Dedifferentiated amniotic fluid mesenchymal stem cell (primary cell): ENCODE results near the gene CHST4.
"Not testable (repeated sequence)": the region's sequence is repeated elsewhere in the genome, so short reads cannot be mapped to it uniquely, and the experiment has no call there.

Experiments used
- DNase-seq: peaks from one replicate; pipeline ENCODE4 v3.0.0-alpha.2; 2016; ENCODE audit errors: extremely low spot score

Gene CHST4

DNA sequence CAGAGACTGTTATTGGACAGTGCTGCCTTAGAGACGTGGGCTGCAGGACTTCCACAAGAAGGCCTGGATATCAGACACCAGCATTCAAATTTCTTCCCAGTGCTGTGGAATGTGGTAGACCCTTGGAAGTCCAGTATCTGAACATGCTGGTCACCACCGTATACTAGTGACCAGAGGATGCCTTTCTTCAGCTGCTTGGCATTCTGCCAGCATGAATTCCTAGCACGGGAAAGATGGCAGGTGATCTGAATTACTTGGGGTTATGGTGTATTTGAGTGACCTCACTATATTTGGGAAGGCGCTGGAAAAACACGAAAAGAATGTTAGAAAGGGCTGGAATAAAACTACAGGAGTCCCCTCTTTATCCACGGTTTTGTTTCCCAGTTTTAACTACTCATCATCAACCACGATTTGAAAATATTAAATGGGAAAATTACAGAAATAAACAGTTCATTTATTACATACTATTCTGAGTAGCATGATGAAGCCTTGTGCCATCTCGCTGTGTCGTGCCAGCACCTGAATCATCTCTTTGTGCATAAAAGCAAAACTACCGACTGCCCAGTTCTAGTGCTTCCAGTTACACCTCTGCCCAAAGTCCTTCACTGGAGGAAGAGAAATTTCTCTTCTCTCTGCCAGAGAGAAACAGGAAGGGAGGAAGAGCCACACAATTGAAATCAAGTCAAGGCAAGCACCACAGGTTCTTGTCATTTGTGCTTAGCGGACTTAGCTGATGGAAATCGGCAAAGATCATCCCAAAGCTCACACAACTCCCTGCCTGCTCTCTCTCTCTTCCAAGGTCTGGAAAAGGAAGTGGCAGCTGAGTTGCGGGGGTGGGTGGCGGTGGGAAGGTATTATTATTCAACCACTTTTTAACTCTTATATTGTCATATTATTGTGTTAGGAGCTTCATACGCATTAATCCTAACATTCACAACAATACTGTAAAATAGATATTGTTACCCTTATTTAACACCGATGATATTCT is 1.4 kb upstream of the CHST4 start:
- DNase-seq, result no peak

DNA sequence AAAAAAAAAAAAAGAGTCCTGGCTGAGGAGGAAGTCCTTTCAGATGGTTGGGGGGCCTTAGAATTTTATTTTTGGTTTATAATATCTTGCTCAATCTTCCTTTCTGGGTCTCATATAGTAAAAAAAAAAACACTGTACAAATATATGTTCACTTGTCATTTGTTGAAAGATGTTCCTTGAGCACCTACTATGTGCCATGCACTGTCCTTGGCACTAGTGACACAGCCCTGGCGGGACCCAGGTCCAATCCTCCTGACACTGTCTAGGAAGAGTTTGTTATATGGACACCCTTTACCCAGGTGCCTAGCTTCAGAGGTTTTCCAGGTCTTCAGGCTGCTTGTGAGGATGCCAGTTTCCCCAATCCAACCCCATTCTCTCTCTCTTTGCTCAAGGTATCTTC is 2.0 kb downstream of the CHST4 start:
- DNase-seq, result no peak

DNA sequence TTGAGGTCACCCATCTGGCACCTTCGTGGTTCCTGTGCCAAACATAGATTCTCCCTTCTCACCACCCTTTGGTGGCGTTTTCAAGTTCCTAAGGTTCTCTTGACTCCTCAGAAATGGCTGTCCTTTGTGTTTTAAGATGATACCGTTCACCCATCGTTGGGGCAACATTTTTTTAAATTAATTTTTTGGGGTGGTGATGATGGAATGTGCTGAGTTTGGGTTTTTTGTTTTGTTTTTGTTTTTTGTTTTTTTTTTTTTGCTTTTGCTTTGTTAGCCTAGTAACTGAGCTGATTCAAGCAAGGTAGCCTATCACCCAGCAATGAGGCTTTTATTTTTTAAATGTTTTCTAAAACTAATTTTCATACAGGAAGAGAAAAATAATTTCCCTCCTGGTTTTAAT is 2.6 kb downstream of the CHST4 start:
- DNase-seq, result no peak

DNA sequence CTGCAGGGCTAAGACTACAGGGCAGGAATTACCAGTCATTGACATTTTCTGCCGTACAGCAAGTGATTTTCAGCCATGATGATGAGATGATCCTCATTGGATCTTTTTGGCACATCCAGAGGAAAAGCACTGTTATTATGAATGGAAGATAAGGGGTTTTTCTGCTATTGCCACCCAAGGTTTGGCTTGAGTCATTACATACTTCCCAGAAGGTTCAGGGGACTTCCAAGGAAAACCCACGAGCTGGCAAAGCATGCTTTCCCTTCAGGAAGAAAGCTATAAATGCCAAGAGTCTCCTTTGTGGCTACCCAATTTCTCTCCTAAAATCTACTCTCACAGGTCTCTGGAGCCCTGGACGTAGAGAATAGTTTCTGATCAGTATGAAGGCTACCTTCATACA is 6.1 kb downstream of the CHST4 start:
- no peak for DNase-seq

DNA sequence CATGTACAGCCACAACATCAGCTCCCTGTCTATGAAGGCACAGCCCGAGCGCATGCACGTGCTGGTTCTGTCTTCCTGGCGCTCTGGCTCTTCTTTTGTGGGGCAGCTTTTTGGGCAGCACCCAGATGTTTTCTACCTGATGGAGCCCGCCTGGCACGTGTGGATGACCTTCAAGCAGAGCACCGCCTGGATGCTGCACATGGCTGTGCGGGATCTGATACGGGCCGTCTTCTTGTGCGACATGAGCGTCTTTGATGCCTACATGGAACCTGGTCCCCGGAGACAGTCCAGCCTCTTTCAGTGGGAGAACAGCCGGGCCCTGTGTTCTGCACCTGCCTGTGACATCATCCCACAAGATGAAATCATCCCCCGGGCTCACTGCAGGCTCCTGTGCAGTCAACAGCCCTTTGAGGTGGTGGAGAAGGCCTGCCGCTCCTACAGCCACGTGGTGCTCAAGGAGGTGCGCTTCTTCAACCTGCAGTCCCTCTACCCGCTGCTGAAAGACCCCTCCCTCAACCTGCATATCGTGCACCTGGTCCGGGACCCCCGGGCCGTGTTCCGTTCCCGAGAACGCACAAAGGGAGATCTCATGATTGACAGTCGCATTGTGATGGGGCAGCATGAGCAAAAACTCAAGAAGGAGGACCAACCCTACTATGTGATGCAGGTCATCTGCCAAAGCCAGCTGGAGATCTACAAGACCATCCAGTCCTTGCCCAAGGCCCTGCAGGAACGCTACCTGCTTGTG is 10.7 kb downstream of the CHST4 start:
- no peak for DNase-seq

DNA sequence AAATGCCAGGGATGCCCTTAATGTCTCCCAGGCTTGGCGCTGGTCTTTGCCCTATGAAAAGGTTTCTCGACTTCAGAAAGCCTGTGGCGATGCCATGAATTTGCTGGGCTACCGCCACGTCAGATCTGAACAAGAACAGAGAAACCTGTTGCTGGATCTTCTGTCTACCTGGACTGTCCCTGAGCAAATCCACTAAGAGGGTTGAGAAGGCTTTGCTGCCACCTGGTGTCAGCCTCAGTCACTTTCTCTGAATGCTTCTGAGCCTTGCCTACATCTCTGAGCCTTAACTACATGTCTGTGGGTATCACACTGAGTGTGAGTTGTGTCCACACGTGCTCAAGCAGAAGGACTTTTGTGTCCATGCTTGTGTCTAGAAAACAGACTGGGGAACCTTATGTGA is 11.4 kb downstream of the CHST4 start:
- DNase-seq, result no peak

DNA sequence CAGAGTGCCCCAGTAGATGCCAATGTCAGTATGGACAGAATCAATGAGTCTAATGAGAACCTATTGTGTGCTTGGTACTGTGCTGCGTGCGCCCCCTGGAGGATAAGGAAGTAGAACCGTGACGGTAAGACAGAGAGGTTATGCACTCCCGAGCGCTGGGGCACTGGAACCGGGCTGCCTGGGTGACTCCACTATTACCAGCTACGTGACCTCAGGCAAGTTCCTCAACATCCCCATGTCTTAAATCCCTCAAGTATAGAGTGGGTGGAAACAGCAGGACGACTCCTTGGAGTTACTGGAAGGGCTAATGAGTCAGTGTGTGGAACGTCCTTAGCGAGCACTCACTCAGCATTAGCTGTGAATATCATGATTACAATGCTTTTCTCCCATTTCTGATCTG is 16.2 kb downstream of the CHST4 start:
- no peak for DNase-seq

DNA sequence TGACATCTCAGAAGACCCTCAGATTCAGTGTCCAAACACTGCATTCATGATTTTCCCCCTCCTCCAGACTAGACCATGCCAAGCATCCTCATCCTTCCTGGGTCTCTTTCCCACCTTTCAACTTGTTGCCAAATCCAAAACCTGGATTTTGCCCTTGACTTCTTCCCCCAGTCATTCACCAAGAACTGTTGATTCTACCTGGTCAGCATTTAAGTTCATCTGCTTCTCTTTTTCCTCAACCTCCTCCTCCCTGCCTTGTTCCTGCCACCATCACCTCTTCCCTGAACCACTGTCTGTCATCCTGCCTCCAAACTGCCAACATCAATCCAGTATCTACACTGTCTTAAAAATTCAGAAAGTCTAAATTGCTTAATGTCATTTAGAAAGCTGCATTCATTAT is 20.9 kb downstream of the CHST4 start:
- no peak for DNase-seq

DNA sequence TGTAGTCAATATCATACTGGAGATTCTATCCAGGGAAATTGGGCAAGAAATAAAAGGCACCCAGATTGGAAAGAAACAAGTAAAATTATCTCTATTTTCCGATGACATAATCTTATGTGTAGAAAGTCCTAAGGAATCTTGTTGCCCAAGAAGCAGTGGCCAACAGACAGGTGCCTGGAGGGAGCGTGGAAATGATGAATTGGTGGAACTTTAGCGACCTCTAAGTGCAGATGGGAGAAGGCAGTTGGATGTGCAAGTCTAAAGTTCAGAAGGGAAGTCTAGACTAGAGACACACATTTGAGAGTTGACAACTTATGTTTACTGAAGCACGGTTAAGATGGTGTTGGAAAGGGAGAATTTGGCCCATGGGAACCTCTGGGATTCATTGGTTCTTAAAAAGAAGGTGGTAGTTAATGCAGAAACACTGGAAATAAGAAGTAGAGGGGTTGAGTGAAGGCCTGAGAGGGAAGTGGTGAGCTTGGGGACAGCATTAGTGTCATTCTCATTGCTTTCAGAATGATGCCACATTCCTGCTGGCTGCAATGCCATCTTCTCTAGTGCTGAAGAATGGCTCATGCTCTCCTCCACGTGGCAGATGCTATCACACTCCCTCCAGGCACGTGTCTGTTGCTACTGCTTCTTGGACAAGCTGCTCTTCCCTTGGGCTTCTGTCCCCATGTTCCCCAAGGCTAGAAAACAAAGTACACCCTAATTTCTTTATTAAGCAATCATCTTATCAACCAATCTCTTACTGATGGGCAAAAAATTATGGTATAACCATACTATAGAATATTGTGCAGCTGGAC is 26.7 kb downstream of the CHST4 start:
- DNase-seq, result no peak

DNA sequence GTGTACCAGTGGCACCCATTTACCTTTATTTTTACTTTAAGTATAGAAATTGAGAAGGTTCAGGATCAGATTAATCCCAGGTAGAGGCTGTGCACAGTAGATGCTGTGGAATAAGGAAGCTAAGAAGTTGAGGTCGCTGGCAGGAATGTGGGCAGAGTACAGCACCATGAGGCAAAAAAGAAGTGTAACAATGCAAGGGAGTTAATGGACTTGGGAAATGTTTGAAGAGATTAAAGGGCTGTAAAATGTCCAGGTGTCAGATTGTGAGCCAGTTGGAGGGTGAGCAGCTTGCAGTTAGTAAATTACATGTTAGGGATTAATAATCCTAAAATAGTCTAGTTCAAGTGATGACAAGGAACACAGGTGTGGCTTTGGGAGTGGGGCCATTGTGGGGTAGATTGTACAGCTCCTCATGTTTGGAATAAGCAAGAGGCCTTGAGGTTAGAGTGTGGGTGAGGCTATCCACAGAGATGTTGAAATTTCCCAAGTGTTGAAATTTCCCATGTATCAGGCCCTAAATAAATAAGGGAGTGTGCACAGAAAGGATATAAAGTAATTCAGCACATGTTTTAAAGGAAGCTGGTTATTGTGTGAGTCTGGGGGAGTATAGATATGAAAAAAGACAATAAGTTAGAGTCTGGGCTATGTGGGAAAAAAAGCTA is 29.1 kb downstream of the CHST4 start:
- no peak for DNase-seq

DNA sequence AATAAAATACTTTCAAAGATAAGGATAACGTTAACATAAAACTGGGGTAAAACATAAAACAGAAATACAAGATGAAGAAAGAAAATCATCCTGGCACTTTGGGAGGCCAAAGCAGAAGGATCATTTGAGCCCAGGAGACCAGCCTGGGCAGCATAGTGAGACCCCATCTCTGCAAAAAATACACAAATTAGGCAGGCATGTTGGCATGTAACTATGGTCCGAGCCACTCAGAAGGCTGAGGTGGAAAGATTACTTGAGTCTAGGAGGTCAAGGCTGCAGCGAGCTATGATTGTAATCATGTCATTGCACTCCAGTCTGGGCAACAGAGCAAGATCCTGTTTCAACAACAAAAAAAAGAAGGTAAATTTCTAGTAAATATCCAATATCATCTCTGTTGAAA is 31.1 kb downstream of the CHST4 start:
- DNase-seq, result no peak

DNA sequence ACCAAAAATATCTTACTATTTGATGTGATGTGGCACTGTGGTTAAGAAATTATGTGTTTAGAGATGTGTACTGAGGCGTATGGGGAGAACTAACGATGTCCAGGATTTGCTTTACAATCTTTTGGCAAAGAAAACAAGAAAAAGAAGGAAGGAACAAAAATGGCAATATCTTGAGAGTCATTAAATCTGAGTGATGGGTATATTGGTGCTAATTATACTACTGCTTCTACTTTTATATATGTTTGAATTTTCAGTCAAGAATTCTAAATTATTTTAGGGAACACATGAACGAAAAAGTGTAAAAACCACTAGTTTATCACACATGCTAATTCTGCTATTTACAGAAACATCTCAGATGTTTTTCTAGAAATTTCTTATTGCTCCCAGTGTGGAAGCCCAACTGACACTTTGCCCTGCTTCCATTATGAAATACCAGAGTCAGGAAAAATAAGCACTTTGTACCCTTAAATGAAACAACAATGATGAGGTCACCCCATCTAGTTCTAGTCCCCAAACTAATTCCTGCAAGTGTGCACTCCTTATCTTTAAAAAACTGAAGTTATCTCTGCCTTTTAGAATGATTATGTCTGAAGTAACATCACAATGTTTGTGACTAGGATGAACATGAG is 31.8 kb downstream of the CHST4 start:
- DNase-seq, result no peak

DNA sequence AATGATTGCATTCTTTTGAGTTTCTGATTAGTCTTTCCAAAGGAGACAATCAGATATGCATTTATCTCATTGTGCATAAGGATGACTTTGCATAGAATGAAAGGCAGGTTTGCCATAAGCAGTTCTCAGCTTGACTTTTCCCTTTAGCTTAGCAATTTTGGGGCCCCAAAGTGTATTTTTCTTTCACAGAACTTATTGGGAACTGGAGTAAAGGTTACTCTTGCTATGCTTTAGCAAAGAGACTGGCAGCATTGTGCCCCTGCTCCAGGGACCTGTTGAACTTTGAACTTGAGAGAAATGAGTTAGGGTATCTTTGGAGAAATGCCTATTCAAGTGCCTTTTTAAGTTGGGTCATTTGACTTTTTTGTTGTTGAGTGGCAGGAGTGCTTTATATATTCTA is 33.6 kb downstream of the CHST4 start:
- DNase-seq, result no peak

DNA sequence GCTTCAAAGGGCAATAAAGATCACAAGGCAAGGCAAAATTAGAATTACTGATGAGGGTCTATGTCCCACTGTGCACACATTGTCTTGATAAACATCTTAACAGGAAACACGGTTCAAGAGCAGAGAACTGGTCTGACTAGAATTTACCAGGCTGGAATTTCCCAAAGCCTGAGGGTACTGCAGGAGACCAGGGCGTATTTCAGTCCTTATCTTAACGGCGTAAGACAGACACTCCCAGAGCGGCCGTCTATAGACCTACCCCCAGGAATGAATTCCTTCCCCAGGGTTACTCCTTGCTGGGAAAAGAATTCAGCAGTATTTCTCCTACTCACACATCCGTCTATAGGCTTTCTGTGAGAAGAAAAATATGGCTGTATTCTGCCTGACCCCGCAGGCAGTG is 35.7 kb downstream of the CHST4 start:
- DNase-seq, result not testable (repeated sequence)

DNA sequence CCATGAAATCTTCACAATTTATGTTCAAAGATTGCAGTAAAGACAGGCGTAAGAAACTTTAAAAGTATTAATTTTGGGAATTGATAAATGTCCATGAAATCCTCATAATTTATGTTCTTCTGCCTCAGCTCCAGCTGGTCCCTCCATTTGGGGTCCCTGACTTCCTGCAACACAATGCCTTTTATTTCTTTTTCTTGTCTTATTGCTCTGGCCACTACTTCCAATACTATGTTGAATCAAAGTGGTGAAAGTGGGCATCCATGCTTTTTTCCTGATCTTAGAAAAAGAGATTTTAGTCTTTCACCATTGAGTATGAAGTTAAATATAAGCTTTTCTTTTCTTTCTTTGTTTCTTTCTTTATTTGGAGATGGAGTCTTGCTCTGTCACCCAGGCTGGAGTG is 36.3 kb downstream of the CHST4 start:
- no peak for DNase-seq

DNA sequence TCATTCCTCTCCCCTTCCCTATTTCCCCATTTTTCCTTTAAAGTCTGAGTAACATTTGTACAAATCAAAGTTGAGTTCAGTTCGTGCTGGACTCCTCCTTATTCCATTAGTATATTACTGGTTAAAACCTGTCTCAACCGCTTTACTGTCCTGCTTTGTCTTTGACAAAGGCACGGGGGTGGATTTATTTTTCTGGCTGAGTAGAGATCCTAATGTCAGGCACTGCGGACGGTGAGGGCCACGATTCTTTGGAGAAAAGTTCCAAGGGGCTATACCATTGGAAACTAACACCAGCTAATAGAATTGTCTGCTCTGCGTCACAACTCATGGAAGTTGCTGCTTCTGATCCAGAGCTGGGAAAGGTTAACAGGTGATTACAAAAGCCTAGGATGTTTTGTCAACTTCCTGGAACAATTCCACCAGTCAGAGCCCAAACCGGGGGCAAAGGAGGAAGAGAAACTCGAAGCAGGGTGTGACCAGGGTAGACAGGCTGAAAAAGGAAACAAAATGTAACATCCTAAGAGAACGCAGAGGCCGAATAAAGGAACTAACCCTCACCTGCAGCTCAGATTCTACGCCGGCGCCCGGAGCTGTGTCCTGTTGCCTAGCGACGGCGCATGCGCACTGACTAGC is 38.2 kb downstream of the CHST4 start:
- no peak for DNase-seq

DNA sequence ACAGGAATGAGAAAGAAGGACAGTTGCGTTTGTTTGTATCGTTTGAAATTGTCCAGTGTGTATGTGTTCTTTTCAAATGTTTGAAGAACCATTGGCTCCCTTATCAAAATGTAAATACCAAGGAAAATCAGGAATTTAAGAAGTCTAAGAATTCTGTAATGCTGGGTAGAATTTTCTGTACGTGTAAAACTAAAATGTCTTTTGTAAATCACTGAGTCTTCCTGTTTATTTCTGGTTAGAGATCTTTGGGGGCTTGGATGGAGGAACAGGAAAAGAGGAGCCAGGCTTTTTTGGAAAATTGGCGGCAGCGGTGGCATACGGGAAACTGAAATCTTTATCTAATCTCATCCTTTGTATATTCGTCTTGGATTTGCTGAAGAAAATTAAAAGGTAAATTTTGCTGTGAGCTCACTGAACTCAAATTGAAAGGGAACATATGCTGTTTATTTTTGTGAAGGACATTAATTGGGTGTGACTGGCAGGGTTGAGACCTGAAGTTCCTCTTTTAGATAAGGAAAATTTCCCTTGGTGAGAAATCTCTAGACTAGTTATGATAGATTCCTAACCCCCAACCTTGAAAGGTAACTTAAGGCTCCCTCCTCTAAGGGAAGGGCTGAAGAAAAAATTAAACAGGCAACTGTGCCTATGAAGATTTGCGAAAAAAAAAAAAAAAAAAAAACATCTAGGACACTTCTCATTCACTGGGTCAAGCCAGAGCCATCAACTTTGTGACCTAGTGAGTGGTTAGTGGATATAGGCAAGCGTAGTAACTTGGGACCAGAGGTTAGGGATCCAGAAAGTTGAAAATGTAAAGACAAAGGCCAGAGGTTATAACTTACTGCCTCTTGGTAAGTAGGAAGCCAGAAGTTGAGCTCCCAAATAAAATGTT is 39.8 kb downstream of the CHST4 start:
- no peak for DNase-seq

DNA sequence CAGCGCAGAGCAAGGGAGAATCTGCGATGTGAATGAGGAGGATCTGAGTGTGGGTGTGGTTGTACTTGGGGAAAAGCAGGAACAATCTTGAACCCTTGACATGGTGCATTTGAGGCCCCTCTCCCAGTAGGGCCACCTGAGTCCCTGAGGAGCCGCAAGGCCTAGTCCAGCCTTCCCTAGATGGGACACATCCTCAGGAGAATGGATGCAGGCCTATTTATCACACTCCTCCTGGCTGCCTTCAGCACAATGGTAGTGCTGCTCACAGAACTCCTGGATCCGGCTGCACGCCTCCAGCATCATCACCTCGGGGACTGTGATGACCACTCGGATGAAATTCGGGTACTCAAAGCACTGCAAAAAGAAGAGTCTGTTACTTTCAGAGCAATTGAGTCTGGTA is 41.7 kb downstream of the CHST4 start:
- no peak for DNase-seq

DNA sequence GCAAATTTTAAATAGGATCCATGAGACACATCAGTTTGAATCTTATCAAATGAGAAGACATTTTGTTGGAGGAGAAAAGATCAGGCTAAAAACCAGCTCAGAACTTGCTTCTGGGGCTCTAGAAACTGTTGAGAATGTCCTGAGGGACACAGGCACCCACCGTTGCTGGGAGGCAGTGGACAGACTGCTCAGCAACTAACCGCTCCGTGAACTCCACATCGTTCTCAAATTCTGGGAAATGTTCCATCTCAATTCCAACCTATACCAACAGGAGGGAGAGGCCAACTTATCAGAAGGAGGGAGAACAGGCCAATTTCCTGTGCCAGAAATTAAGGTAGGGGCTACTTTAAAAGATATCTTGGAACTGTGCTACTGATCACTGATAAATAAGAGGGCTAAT is 42.3 kb downstream of the CHST4 start:
- no peak for DNase-seq

DNA sequence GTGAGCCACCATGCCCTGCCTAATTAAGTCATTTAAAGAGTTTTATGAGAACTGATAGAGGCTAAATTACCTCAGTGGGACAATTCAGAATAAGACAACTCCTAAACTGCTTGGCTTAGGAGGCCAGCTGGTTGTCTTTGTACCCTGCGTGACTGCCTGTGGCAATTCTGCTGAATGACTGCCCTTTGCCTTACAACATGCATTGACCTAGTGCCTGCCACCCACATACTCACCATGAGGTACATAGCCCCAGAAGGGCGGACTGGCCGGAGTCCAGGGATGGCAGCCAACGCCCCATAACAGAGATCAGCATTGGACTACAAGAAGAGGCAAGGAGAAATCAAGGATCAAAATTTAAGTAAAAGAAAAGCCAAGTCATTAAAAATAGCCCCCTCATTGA is 43.4 kb downstream of the CHST4 start:
- no peak for DNase-seq
